GM12892 (cell line): Measurements from ENCODE around the gene PDZRN3.

Source experiments
- POLR2A ChIP-seq: IDR thresholded peaks from 2 replicates; pipeline ENCODE4 v1.6.1; 2011; ENCODE audit warnings: low read depth, low read length, control low read depth
- POLR2AphosphoS5 ChIP-seq: IDR thresholded peaks from 2 replicates; pipeline ENCODE4 v1.6.1; 2011; ENCODE audit warnings: low read depth, low read length, control low read depth
- TAF1 ChIP-seq: IDR thresholded peaks from 2 replicates; pipeline ENCODE4 v1.6.1; 2011; ENCODE audit warnings: low read depth, mild to moderate bottlenecking, control low read depth, low read length, borderline replicate concordance

DNA sequence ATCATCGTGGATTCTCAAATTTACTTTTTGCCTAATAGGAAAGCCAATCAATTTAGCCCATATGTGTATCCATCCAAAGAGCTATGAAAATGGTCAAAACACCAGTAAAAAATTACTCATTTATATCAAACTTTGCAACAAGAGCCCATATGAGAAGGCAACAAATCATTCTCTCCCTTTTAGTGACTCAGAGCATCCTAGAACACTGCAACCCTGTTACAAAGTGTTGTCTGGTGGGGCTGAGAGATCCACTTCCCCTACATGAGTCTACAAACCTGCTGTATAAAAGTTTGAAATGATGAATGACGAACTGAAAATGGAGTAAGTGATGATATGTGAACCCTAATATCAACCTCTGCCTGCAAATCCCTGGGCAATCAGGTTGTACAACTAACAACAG lies 23.3 kb downstream of the PDZRN3 start:
- TF ChIP-seq POLR2A, result no peak
- TF ChIP-seq POLR2AphosphoS5, result no peak
- no peak for TF ChIP-seq TAF1
